K562 (cell line): ENCODE measurements around the gene WNT11. TPM values are rescaled to one million over a fixed set of nuclear protein-coding genes. Genes with fewer than 3 reads are reported as not detected.

Experiments used
- ATAC-seq: fragments of 200-7000 bp; cut with Tn5 transposase; 3 replicates; pipeline ENCODE4 v1.9.1; 2020; ENCODE audit warnings: moderate library complexity
- BruUV-seq: library from RNA; stranded (reverse); fragments of 400-500 nt; replicated peaks from 2 replicates; lab custom pipeline; 2021; lab: Mats Ljungman, UMichigan
- CTCF ChIA-PET: fragments of 300-600 bp; formaldehyde crosslinking; extraction: SDS; loops from one replicate; lab custom pipeline; 2021; ENCODE audit warnings: low intra/inter-chr PET ratio; lab: Yijun Ruan, JAX
- POLR2A ChIA-PET: fragments of 300-600, 350-650 bp; sonication (Branson Sonifier 250); formaldehyde crosslinking; extraction: SDS; loops from one replicate; lab custom pipeline; 2021; ENCODE audit warnings: antibody characterized with exemption, inconsistent platforms; lab: Yijun Ruan, JAX
- DNase-seq, 4 experiments: peaks; one replicate each; pipeline versions ENCODE4 v3.0.0 to v3.0.0-alpha.2; 2011 to 2018; ENCODE audit warnings: low spot score in 3 of 4, mixed read lengths in 3 of 4; ENCODE audit errors: extremely low read depth in 1 of 4
- FAIRE-seq: peaks from 2 replicates; lab custom pipeline; 2011; peaks lifted over from hg19 to GRCh38; lab: Jason Lieb, UNC
- H2AFZ ChIP-seq: 2 replicates; pipeline ENCODE4 v1.6.0; 2011; ENCODE audit warnings: low read depth, low read length, control low read depth, inconsistent platforms
- H3K27ac ChIP-seq: fragments of 200-600 bp; 3 replicates; pipeline ENCODE4 v1.8.0; 2011; ENCODE audit warnings: low read depth, mild to moderate bottlenecking, control low read depth, inconsistent platforms, low read length, moderate library complexity, mixed read lengths; ENCODE audit errors: extremely low read depth
- H3K27me3 ChIP-seq, 2 experiments: fragments of 300-600 bp in 1 of 2; 2 replicates in 1 of 2; 3 replicates in 1 of 2; pipeline versions ENCODE4 v1.6.0 to v1.8.0; 2011; ENCODE audit warnings: inconsistent platforms in 2 of 2, low read length in 2 of 2, mild to moderate bottlenecking in 1 of 2, mixed read lengths in 1 of 2, moderate library complexity in 1 of 2; ENCODE audit not compliant: control insufficient read depth in 2 of 2, insufficient read depth in 2 of 2
- H3K36me3 ChIP-seq: fragments of 300-600 bp; 3 replicates; pipeline ENCODE4 v1.8.0; 2011; ENCODE audit warnings: mild to moderate bottlenecking, low read length, inconsistent platforms; ENCODE audit not compliant: control insufficient read depth, insufficient read depth
- H3K4me1 ChIP-seq, 2 experiments: fragments of 200-600 bp in 1 of 2; replicated peaks in 1 of 2; 2 replicates in 1 of 2; 3 replicates in 1 of 2; pipeline versions ENCODE4 v1.5.1 to v1.8.0; 2011; ENCODE audit warnings: inconsistent platforms in 2 of 2, low read length in 2 of 2, mild to moderate bottlenecking in 1 of 2, mixed read lengths in 1 of 2, moderate library complexity in 1 of 2; ENCODE audit not compliant: control insufficient read depth in 2 of 2, insufficient read depth in 2 of 2
- H3K4me2 ChIP-seq: 2 replicates; pipeline ENCODE4 v1.6.1; 2011; ENCODE audit warnings: low read length, control low read depth, inconsistent platforms, mixed read lengths; ENCODE audit not compliant: insufficient read depth
- H3K4me3 ChIP-seq: fragments of 200-600 bp; sonication (generic), shearing (Covaris generic); 2 replicates; pipeline ENCODE4 v1.5.1; 2016; ENCODE audit warnings: control low read depth, inconsistent platforms
- H3K79me2 ChIP-seq: fragments of 200-600 bp; 3 replicates; pipeline ENCODE4 v1.8.0; 2011; ENCODE audit warnings: low read length, inconsistent platforms; ENCODE audit not compliant: control insufficient read depth, insufficient read depth
- H3K9ac ChIP-seq, 2 experiments: 2 replicates each; pipeline versions ENCODE4 v1.6.0 to v1.6.1; 2011; ENCODE audit warnings: low read depth in 2 of 2, low read length in 2 of 2, control low read depth in 1 of 2, inconsistent platforms in 1 of 2, mild to moderate bottlenecking in 1 of 2, mixed read lengths in 1 of 2; ENCODE audit not compliant: insufficient read depth in 1 of 2
- H3K9me1 ChIP-seq: one replicate; pipeline ENCODE4 v1.6.0; 2011; ENCODE audit warnings: inconsistent platforms, mild to moderate bottlenecking, low read length, moderate library complexity; ENCODE audit not compliant: control insufficient read depth, insufficient read depth
- H3K9me3 ChIP-seq: replicated peaks from 2 replicates; pipeline ENCODE4 v1.5.1; 2011; ENCODE audit warnings: low read depth, low read length, inconsistent platforms; ENCODE audit not compliant: control insufficient read depth, insufficient read depth
- H4K20me1 ChIP-seq: replicated peaks from 2 replicates; pipeline ENCODE4 v1.6.1; 2011; ENCODE audit warnings: low read length, inconsistent platforms, mixed read lengths; ENCODE audit not compliant: control insufficient read depth, insufficient read depth
- BHLHE40 ChIP-seq: IDR thresholded peaks from 2 replicates; pipeline ENCODE4 v1.6.1; 2011; ENCODE audit warnings: low read length, improper control_type of control experiment
- L3MBTL2 ChIP-seq: fragments of 450-650 bp; IDR thresholded peaks from 2 replicates; pipeline ENCODE4 v1.6.1; 2016; ENCODE audit warnings: mild to moderate bottlenecking, moderate library complexity
- SPI1 ChIP-seq: IDR thresholded peaks from 2 replicates; pipeline ENCODE4 v1.6.1; 2011; ENCODE audit warnings: low read depth, low read length, control low read depth, borderline replicate concordance
- STAG1 ChIP-seq: sonication (generic); formaldehyde crosslinking; IDR thresholded peaks from 2 replicates; pipeline ENCODE4 v1.5.0; 2020; ENCODE audit warnings: missing genetic modification reagents, borderline replicate concordance
- ZFPM2 ChIP-seq: fragments of 250-450 bp; sonication (Bioruptor Pico); IDR thresholded peaks from 2 replicates; pipeline ENCODE4 v1.5.1; 2022; ENCODE audit warnings: mild to moderate bottlenecking
- WGBS: fragments of 100-300 bp; shearing (Covaris generic); methylation state at CpG from one replicate; pipeline ENCODE4 v1.1.6; 2016; ENCODE audit warnings: low coverage, mixed read lengths; ENCODE audit not compliant: insufficient coverage; ENCODE audit errors: missing lambda C conversion rate; 5-methylcytosine and 5-hydroxymethylcytosine counted together
- in situ Hi-C: fragments of 300-500 bp; cut with MboI; formaldehyde crosslinking; loops from 4 replicates; pipeline ENCODE4 v1.15.0; 2018; ENCODE audit warnings: inconsistent platforms, mixed read lengths
- intact Hi-C: fragments of 100-400 bp; cut with micrococcal nuclease; formaldehyde crosslinking; loops from 2 replicates; pipeline ENCODE4 v1.14.2; 2022
- polyA plus RNA-seq, 8 experiments: library from polyadenylated mRNA; depleted of rRNA in 4 of 8; stranded (reverse) in 5 of 8; unstranded in 3 of 8; fragments of >200 nt; fragmentation: Nextera tagmentation in 2 of 8; fragmentation: Illumina TruSeq in 1 of 8; extraction: Ambion mirVana in 2 of 8; extraction: Trizol in 1 of 8; gene quantifications; 2 replicates each; pipeline versions ENCODE4 v1.2.1 to v1.2.3, GENCODE V29; 2011 to 2014; ENCODE audit warnings: inconsistent platforms in 1 of 8, missing spikeins in 1 of 8
- total RNA-seq, 7 experiments: library from RNA; depleted of rRNA in 6 of 7; stranded (reverse); fragments of >200 nt in 6 of 7; fragmentation: Illumina TruSeq in 2 of 7; extraction: Trizol in 2 of 7; gene quantifications; 2 replicates each; pipeline versions ENCODE4 v1.2.1 to v1.2.3, GENCODE V29; 2011 to 2021; ENCODE audit warnings: low replicate concordance in 1 of 7
- TF ChIP-seq, protein P1 (sequence below): sonication (generic); IDR thresholded peaks from 2 replicates; pipeline ENCODE4 v1.6.1; 2016

The WNT11 gene
- total and polyA plus RNA-seq, 9 of the 15 experiments (the other 6 are each of a cell fraction or from before 2014, with no cell fraction given): 0.03 to 0.20 (median 0.09) TPM; not detected in 4

- TF ChIP-seq ZFPM2 (CRISPR knock-in tag): no peak
- no peak for TF ChIP-seq BHLHE40
These were observed 52.8 kb downstream of the WNT11 start (continued) for GRCh38 chr11:76153571-76153923.

- intact Hi-C loops: loop anchor here (1.0 to 10.0 kb wide), 4 partner anchors 54 to 428 kb away; partner anchors contain the start of gene WNT11
- ChIA-PET POLR2A (interaction anchor here (0.7 to 1.8 kb wide), 3 partner anchors 13 to 257 kb away, joined by 3 to 8 read pairs (median 4); no protein-coding TSS in a partner anchor), CTCF (interaction anchor here (1.1 to 2.6 kb wide), 2 partner anchors 253 to 257 kb away, joined by 4 to 30 read pairs; no protein-coding TSS in a partner anchor)
- FAIRE-seq (peak; percentile 35), DNase-seq (peak in 1 of 4 experiments; percentile 11), ATAC-seq (peak; percentile 12)
- H3K9me1 ChIP-seq: no peaks in the 10 kb centered on the region
- H3K79me2 ChIP-seq: no peaks in the 10 kb centered on the region
- no peak overlapping the region for H3K27ac ChIP-seq
- H3K4me2 ChIP-seq: peak overlapping the region; percentile 83
- H3K4me1 ChIP-seq: peaks cover 12 to 21% of the 10 kb centered on the region in 2 experiments
- no peaks in the 10 kb centered on the region for H4K20me1 ChIP-seq
- in situ Hi-C loops: no loop called here
- TF ChIP-seq STAG1 (CRISPR knock-in tag) (no peak), L3MBTL2 (0 out of 2 replicates have a peak, but pooled peaks have one; percentile 49), SPI1 (peak; percentile 93)
- TF ChIP-seq, protein P1, sequence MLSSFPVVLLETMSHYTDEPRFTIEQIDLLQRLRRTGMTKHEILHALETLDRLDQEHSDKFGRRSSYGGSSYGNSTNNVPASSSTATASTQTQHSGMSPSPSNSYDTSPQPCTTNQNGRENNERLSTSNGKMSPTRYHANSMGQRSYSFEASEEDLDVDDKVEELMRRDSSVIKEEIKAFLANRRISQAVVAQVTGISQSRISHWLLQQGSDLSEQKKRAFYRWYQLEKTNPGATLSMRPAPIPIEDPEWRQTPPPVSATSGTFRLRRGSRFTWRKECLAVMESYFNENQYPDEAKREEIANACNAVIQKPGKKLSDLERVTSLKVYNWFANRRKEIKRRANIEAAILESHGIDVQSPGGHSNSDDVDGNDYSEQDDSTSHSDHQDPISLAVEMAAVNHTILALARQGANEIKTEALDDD: peak; percentile 43; the same call in 1 of the 2 replicates
- H3K27me3 ChIP-seq: peaks cover 2 to 12% of the 10 kb centered on the region in 2 experiments; a peak in 3 of 5 replicates
- peak overlapping the region; percentile 97 for H2AFZ ChIP-seq
- H3K9me3 ChIP-seq: no peaks in the 10 kb centered on the region
- H3K4me3 ChIP-seq: peak overlapping the region; percentile 35; the same call in 1 of the 2 replicates
- no TSS peak for BruUV-seq
- H3K9ac ChIP-seq: peak overlapping the region; percentile 57 to 89; a peak in 2 of 4 replicates
- 26% methylated on average over 12 of the region's 13 CpGs for WGBS
- H3K36me3 ChIP-seq: no peaks in the 10 kb centered on the region
These were observed 53.3 kb downstream of the WNT11 start for GRCh38 chr11:76152741-76153570.
